OCI-LY1 (cell line): Measurements from ENCODE around the gene UROS.

Source experiments
- CTCF ChIP-seq: fragments of 200-600 bp; sonication (generic), shearing (Covaris generic); IDR thresholded peaks from 2 replicates; pipeline ENCODE4 v1.5.1; 2017; ENCODE audit warnings: mild to moderate bottlenecking, antibody characterized with exemption, low read length, moderate library complexity, mixed read lengths
- EZH2 ChIP-seq: fragments of 200-600 bp; sonication (generic), shearing (Covaris generic); IDR thresholded peaks from 2 replicates; pipeline ENCODE4 v1.8.0; 2017; ENCODE audit warnings: borderline replicate concordance, mixed run types, mild to moderate bottlenecking, antibody characterized with exemption, low read length, moderate library complexity, mixed read lengths

DNA sequence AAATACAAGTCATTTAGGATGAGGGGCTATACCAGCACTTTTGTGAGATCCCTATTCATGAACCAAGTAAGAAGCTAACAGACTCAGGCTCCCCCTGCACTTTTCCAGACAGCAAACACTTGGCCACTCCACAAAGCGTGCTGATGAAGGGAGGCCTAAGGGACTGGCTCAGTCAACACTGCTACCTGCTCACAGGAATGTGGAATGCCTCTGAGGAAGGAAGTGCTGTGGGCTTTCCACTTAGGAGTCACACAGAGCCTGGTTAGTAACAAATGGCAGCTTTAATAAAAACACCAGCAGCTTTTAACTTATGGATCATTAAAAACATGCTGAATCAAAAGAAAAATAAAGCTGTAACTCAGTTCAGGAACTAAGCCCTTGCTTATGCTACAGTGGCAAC lies 15.0 kb downstream of the UROS start:
- TF ChIP-seq CTCF: no peak
- no peak for TF ChIP-seq EZH2
